ENCODE results near the gene RBMS3.

GRCh38 chr3:29701326-29701983, 420.6 kb downstream of the RBMS3 start:
- TF ChIP-seq CTCF (IDR thresholded peaks at IDR 0.05) (no peak), POLR2A (IDR thresholded peaks at IDR 0.05) (no peak)
